Smooth muscle cell (in vitro differentiated cells): Measurements from ENCODE around the gene MPPED2. TPM values are rescaled to one million over a fixed set of nuclear protein-coding genes. Genes with fewer than 3 reads are reported as not detected.

Experiments
- DNase-seq: peaks from one replicate; lab custom pipeline; 2025; ENCODE audit not compliant: unreplicated experiment; lab: John Stamatoyannopoulos, UW
- H2AFZ ChIP-seq: fragments of 200-600 bp; sonication (generic); 2 replicates; pipeline ENCODE4 v1.6.0; 2016; ENCODE audit warnings: antibody characterized with exemption, low read depth, mild to moderate bottlenecking
- H3F3A ChIP-seq: fragments of 200-600 bp; sonication (generic); 2 replicates; pipeline ENCODE4 v1.6.0; 2017; ENCODE audit warnings: antibody characterized with exemption, low read depth
- H3K27ac ChIP-seq: fragments of 200-600 bp; sonication (generic); 2 replicates; pipeline ENCODE4 v1.5.1; 2016; ENCODE audit warnings: low read depth, mild to moderate bottlenecking
- H3K27me3 ChIP-seq: fragments of 200-600 bp; sonication (generic); 2 replicates; pipeline ENCODE4 v1.6.1; 2016; ENCODE audit warnings: low read depth, mild to moderate bottlenecking
- H3K36me3 ChIP-seq: fragments of 200-600 bp; sonication (generic); 2 replicates; pipeline ENCODE4 v1.5.1; 2016; ENCODE audit warnings: low read depth
- H3K4me1 ChIP-seq: fragments of 200-600 bp; sonication (generic); 2 replicates; pipeline ENCODE4 v1.5.1; 2016; ENCODE audit warnings: low read depth
- H3K4me2 ChIP-seq: fragments of 200-600 bp; sonication (generic); 2 replicates; pipeline ENCODE4 v1.6.0; 2016; ENCODE audit warnings: mild to moderate bottlenecking
- H3K4me3 ChIP-seq: fragments of 200-600 bp; sonication (generic); 2 replicates; pipeline ENCODE4 v1.5.1; 2016; ENCODE audit warnings: mild to moderate bottlenecking
- H3K79me2 ChIP-seq: fragments of 200-600 bp; sonication (generic); 2 replicates; pipeline ENCODE4 v1.6.0; 2016; ENCODE audit warnings: low read depth, mild to moderate bottlenecking
- H3K9ac ChIP-seq: fragments of 200-600 bp; sonication (generic); 2 replicates; pipeline ENCODE4 v1.6.0; 2016; ENCODE audit warnings: low read depth
- H3K9me3 ChIP-seq: fragments of 200-600 bp; sonication (generic); replicated peaks from 2 replicates; pipeline ENCODE4 v1.5.1; 2016; ENCODE audit warnings: low read depth
- H4K20me1 ChIP-seq: fragments of 200-600 bp; sonication (generic); 2 replicates; pipeline ENCODE4 v1.6.0; 2016; ENCODE audit warnings: low read depth
- WGBS: methylation state at CpG from one replicate; pipeline ENCODE4 v1.1.7; 2016; ENCODE audit warnings: low lambda C conversion rate; 5-methylcytosine and 5-hydroxymethylcytosine counted together
- polyA plus RNA-seq: library from polyadenylated mRNA; unstranded; fragments of >200 nt; fragmentation: Nextera tagmentation; extraction: Ambion mirVana; gene quantifications from 2 replicates; pipeline ENCODE4 v1.2.1, GENCODE V29; 2016
- total RNA-seq: library from RNA; depleted of rRNA; stranded (reverse); fragments of >200 nt; gene quantifications from 2 replicates; pipeline ENCODE4 v1.2.3, GENCODE V29; 2014
- TF ChIP-seq, protein P1 (sequence below): fragments of 200-600 bp; sonication (generic); IDR thresholded peaks from 2 replicates; pipeline ENCODE4 v1.5.1; 2017; ENCODE audit warnings: borderline replicate concordance, mild to moderate bottlenecking, antibody characterized with exemption; ENCODE audit not compliant: insufficient read depth, poor library complexity, severe bottlenecking

MPPED2 gene
- total and polyA plus RNA-seq, 2 experiments from 2014 or later = 0.82 to 1.4 TPM

DNA sequence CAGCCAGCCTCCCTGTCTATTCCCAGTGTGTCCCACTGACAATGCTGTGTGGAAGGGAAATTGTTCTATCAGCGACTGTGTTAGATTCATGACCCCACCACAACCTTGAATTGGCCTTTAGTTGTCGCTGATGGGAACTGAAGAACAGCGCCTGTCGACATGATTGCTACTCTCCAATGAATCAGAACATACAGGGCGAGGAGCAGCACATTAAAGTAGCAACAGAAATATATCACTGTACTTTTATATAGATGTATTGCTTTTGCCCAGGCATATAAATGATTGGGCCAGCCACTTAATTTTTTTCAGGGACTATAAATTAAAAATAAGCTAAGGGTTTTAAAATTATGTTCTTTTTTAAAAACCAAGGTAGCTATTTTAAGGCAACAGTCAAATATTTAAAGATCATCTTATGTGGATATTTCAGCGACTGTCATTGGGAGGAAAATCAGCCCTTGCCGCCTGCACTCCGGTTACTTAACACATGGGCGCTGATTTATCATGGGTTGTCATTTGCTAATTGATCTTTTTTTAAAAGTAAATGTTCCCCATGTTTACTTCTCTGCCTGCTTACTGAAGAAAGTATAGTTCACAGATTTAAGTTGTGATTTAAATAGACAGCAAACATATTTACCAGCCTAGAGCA is 221.2 kb downstream of the MPPED2 start:
- no peak overlapping the region for H3K27ac ChIP-seq
- no peak overlapping the region for H2AFZ ChIP-seq
- H3K27me3 ChIP-seq = no peaks in the 10 kb centered on the region
- no peaks in the 10 kb centered on the region for H3K79me2 ChIP-seq
- peaks cover 9% of the 10 kb centered on the region for H3K4me1 ChIP-seq
- TF ChIP-seq, protein P1, sequence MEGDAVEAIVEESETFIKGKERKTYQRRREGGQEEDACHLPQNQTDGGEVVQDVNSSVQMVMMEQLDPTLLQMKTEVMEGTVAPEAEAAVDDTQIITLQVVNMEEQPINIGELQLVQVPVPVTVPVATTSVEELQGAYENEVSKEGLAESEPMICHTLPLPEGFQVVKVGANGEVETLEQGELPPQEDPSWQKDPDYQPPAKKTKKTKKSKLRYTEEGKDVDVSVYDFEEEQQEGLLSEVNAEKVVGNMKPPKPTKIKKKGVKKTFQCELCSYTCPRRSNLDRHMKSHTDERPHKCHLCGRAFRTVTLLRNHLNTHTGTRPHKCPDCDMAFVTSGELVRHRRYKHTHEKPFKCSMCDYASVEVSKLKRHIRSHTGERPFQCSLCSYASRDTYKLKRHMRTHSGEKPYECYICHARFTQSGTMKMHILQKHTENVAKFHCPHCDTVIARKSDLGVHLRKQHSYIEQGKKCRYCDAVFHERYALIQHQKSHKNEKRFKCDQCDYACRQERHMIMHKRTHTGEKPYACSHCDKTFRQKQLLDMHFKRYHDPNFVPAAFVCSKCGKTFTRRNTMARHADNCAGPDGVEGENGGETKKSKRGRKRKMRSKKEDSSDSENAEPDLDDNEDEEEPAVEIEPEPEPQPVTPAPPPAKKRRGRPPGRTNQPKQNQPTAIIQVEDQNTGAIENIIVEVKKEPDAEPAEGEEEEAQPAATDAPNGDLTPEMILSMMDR = no peak
- WGBS = 90% methylated on average over 9 of the region's 9 CpGs
- H3F3A ChIP-seq = peaks cover 7% of the 10 kb centered on the region
- H3K36me3 ChIP-seq = no peaks in the 10 kb centered on the region
- no peaks in the 10 kb centered on the region for H4K20me1 ChIP-seq
- no peak for DNase-seq
- no peak overlapping the region for H3K9ac ChIP-seq
- H3K4me3 ChIP-seq = no peak overlapping the region
- H3K9me3 ChIP-seq = no peaks in the 10 kb centered on the region
- H3K4me2 ChIP-seq = no peak overlapping the region

DNA sequence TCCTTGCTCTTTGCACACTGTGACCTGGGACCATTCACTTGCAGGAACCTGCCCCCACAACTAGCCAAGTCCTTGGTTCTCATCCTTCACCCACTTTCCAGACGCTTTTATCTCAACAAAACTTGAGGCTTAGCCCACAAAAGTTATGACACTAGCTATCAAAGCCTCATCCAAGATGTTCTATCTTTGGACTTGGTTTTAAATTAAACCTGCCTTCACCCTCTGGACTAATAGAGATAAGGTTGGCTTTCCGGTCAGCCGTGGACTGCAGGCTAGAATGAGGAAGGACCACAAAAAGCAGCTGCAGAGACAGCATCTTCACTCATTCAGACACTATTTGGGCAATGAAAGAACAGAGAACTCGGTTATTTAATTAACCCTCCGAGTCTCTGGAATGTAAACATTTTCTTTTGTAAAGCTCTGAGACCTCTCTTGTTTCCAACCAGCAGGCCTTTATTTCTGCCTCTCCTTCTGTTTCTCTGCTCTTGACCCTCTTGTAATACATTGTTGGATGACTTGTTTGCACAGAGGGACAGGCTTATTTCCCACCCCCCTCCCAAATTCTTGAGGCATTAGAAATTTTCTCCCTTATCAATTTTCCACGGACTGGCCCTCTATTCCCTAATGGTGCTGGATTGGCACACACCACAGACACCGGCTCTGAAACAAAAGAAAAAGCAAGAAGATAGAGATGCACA is 221.9 kb downstream of the MPPED2 start:
- no peaks in the 10 kb centered on the region for H3K36me3 ChIP-seq
- WGBS = 29% methylated on average over 7 of the region's 7 CpGs
- peaks cover 9% of the 10 kb centered on the region for H3K4me1 ChIP-seq
- H3K9me3 ChIP-seq = no peaks in the 10 kb centered on the region
- no peak for DNase-seq
- no peak overlapping the region for H3K9ac ChIP-seq
- H3K4me3 ChIP-seq = no peak overlapping the region
- TF ChIP-seq, protein P1 = no peak
- H3K79me2 ChIP-seq = no peaks in the 10 kb centered on the region
- no peaks in the 10 kb centered on the region for H3K27me3 ChIP-seq
- no peaks in the 10 kb centered on the region for H4K20me1 ChIP-seq
- no peak overlapping the region for H2AFZ ChIP-seq
- peak overlapping the region; percentile 25 for H3K4me2 ChIP-seq
- no peak overlapping the region for H3K27ac ChIP-seq
- peaks cover 7% of the 10 kb centered on the region for H3F3A ChIP-seq

DNA sequence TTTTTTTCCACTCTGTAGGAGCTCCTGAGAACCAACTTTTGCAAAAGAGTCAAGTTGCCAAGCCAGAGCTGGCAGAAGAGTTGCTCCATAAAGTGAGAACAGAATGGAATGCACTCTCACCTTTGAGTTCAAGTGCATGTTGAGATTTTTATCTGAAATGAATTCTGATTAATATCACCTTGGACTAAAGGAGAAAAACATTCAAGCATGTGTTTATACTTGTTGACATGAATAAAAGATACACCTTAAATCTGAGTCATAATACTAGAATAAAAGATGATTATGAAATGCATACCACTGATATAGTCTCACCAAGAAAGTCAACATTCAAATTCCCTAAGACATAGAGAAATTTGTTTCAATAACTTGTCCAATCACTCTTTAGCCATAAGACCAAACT is 225.4 kb downstream of the MPPED2 start:
- Histone ChIP-seq H2AFZ (no peak overlapping the region), H4K20me1 (no peaks in the 10 kb centered on the region), H3K4me3 (no peak overlapping the region), H3K27me3 (no peaks in the 10 kb centered on the region), H3K4me2 (no peak overlapping the region), H3K27ac (no peak overlapping the region), H3K79me2 (no peaks in the 10 kb centered on the region), H3K9ac (no peak overlapping the region), H3K36me3 (no peaks in the 10 kb centered on the region), H3F3A (peaks cover 7% of the 10 kb centered on the region), H3K9me3 (no peaks in the 10 kb centered on the region), H3K4me1 (peaks cover 9% of the 10 kb centered on the region)
- TF ChIP-seq, protein P1 = no peak
- no peak for DNase-seq
